DOHH2 (cell line): ENCODE results near the gene UTP15.

Source experiments
- H3F3A ChIP-seq: fragments of 200-600 bp; sonication (generic), shearing (Covaris generic); 2 replicates; pipeline ENCODE4 v1.6.0; 2016; ENCODE audit warnings: antibody characterized with exemption, mild to moderate bottlenecking; ENCODE audit not compliant: control insufficient read depth, insufficient read depth
- H3K27ac ChIP-seq: fragments of 200-600 bp; sonication (generic); 2 replicates; pipeline ENCODE4 v1.5.1; 2014; ENCODE audit warnings: low read depth, mild to moderate bottlenecking, low read length, moderate library complexity
- H3K27me3 ChIP-seq: fragments of 200-600 bp; sonication (generic); 2 replicates; pipeline ENCODE4 v1.6.1; 2014; ENCODE audit warnings: mild to moderate bottlenecking, low read length, mixed read lengths; ENCODE audit not compliant: control insufficient read depth
- H3K36me3 ChIP-seq: fragments of 200-600 bp; sonication (generic); 2 replicates; pipeline ENCODE4 v1.6.1; 2014; ENCODE audit warnings: mild to moderate bottlenecking, low read length, moderate library complexity, mixed read lengths; ENCODE audit not compliant: control insufficient read depth
- H3K4me1 ChIP-seq: fragments of 200-600 bp; sonication (generic); 2 replicates; pipeline ENCODE4 v1.6.1; 2014; ENCODE audit warnings: mild to moderate bottlenecking, low read length, mixed read lengths; ENCODE audit not compliant: control insufficient read depth
- H3K4me2 ChIP-seq: fragments of 200-600 bp; sonication (generic); 2 replicates; pipeline ENCODE4 v1.6.0; 2014; ENCODE audit warnings: mild to moderate bottlenecking, low read length, moderate library complexity
- H3K4me3 ChIP-seq: fragments of 200-600 bp; sonication (generic); 2 replicates; pipeline ENCODE4 v1.5.1; 2014; ENCODE audit warnings: mild to moderate bottlenecking, low read length, mixed read lengths
- H3K79me2 ChIP-seq: fragments of 200-600 bp; sonication (generic); 2 replicates; pipeline ENCODE4 v1.6.1; 2014; ENCODE audit warnings: mild to moderate bottlenecking, low read length, mixed read lengths; ENCODE audit not compliant: control insufficient read depth
- H3K9me2 ChIP-seq: fragments of 200-600 bp; sonication (generic); replicated peaks from 2 replicates; pipeline ENCODE4 v1.6.1; 2014; ENCODE audit warnings: mild to moderate bottlenecking, low read length, mixed read lengths; ENCODE audit not compliant: control insufficient read depth
- H3K9me3 ChIP-seq: fragments of 200-600 bp; sonication (generic); 2 replicates; pipeline ENCODE4 v1.6.1; 2014; ENCODE audit warnings: antibody characterized with exemption, low read length, mixed read lengths; ENCODE audit not compliant: control insufficient read depth, insufficient read depth
- H4K20me1 ChIP-seq: fragments of 200-600 bp; sonication (generic); 2 replicates; pipeline ENCODE4 v1.6.0; 2014; ENCODE audit warnings: low read depth, mild to moderate bottlenecking, antibody characterized with exemption, low read length, moderate library complexity; ENCODE audit not compliant: control insufficient read depth, insufficient read depth
- EZH2phosphoT487 ChIP-seq: fragments of 200-600 bp; sonication (generic); IDR thresholded peaks from 2 replicates; pipeline ENCODE4 v1.6.1; 2017; ENCODE audit warnings: borderline replicate concordance, mild to moderate bottlenecking, antibody characterized with exemption, low read length, moderate library complexity, mixed read lengths
- TF ChIP-seq, protein P1 (sequence below): fragments of 200-600 bp; sonication (generic); IDR thresholded peaks from one replicate; pipeline ENCODE4 v1.5.1; 2014; ENCODE audit warnings: antibody characterized with exemption, mild to moderate bottlenecking, low read depth, low read length; ENCODE audit not compliant: poor library complexity, severe bottlenecking

The UTP15 gene

GRCh38 chr5:73545403-73545779 is 20.2 kb upstream of the UTP15 start:
- H3K9me3 ChIP-seq = no peaks in the 10 kb centered on the region
- H3K4me3 ChIP-seq = no peak overlapping the region
- H3K4me2 ChIP-seq = no peak overlapping the region
- H3K36me3 ChIP-seq = no peaks in the 10 kb centered on the region
- no peaks in the 10 kb centered on the region for H3K9me2 ChIP-seq
- H3K79me2 ChIP-seq = no peaks in the 10 kb centered on the region
- no peak overlapping the region for H3K27ac ChIP-seq
- H3F3A ChIP-seq = no peaks in the 10 kb centered on the region
- H4K20me1 ChIP-seq = no peaks in the 10 kb centered on the region
- no peak for TF ChIP-seq EZH2phosphoT487
- TF ChIP-seq, protein P1, sequence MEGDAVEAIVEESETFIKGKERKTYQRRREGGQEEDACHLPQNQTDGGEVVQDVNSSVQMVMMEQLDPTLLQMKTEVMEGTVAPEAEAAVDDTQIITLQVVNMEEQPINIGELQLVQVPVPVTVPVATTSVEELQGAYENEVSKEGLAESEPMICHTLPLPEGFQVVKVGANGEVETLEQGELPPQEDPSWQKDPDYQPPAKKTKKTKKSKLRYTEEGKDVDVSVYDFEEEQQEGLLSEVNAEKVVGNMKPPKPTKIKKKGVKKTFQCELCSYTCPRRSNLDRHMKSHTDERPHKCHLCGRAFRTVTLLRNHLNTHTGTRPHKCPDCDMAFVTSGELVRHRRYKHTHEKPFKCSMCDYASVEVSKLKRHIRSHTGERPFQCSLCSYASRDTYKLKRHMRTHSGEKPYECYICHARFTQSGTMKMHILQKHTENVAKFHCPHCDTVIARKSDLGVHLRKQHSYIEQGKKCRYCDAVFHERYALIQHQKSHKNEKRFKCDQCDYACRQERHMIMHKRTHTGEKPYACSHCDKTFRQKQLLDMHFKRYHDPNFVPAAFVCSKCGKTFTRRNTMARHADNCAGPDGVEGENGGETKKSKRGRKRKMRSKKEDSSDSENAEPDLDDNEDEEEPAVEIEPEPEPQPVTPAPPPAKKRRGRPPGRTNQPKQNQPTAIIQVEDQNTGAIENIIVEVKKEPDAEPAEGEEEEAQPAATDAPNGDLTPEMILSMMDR = no peak
- peaks cover 39% of the 10 kb centered on the region for H3K27me3 ChIP-seq
- H3K4me1 ChIP-seq = no peaks in the 10 kb centered on the region

DNA sequence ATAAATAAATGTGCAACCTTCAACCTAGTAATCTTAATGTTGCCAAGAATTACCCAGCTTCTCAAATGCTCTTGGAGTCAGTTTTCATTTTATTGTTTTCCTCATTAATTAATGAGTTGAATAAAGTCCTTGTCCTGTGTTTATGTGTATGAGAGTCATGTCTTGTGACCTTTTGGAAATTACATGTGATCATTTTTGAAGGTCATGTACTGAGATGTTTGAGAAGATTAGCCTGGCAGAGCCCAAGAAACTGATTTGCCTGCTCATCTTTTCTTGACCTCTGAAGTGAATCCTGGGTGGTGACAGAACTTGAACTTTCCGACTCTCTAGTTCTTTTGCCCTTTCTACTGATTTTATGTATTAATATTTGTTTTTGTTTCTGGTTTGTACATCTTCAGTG is 15.5 kb upstream of the UTP15 start:
- Histone ChIP-seq H3K9me2 (no peaks in the 10 kb centered on the region), H3K4me1 (no peaks in the 10 kb centered on the region), H3K27ac (no peak overlapping the region), H3K9me3 (no peaks in the 10 kb centered on the region), H3K79me2 (no peaks in the 10 kb centered on the region), H3K4me2 (no peak overlapping the region), H3F3A (no peaks in the 10 kb centered on the region; the same call in 1 of the 2 replicates), H4K20me1 (no peaks in the 10 kb centered on the region), H3K4me3 (no peak overlapping the region), H3K36me3 (peaks cover 9% of the 10 kb centered on the region), H3K27me3 (peaks cover 6% of the 10 kb centered on the region; the same call in 1 of the 2 replicates)
- no peak for TF ChIP-seq EZH2phosphoT487
- TF ChIP-seq, protein P1 = no peak

DNA sequence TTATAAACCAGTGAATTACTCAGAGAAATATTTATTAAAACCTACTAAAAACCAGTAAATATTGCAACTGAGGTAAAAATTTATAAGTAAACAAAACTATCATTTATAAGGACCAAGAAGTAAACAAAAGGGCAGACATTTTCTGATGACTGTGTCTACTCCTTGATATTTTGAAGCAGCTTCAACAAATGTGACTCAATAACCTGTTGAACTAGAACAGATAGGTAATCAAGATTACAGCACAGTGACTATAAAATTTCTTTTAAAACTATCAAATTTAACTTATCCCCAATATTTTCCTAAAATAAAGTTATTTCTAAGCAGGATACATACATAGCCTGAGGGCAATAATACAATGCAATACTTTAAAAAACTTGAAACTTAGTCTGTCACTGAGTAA is 12.9 kb upstream of the UTP15 start:
- H3K36me3 ChIP-seq = peaks cover 18% of the 10 kb centered on the region
- H3K9me2 ChIP-seq = no peaks in the 10 kb centered on the region
- TF ChIP-seq EZH2phosphoT487 = no peak
- TF ChIP-seq, protein P1 = no peak
- no peak overlapping the region for H3K27ac ChIP-seq
- no peaks in the 10 kb centered on the region for H3K4me1 ChIP-seq
- H3K9me3 ChIP-seq = no peaks in the 10 kb centered on the region
- no peaks in the 10 kb centered on the region; the same call in 1 of the 2 replicates for H3F3A ChIP-seq
- no peak overlapping the region for H3K4me3 ChIP-seq
- H4K20me1 ChIP-seq = no peaks in the 10 kb centered on the region
- peaks cover 6% of the 10 kb centered on the region; the same call in 1 of the 2 replicates for H3K27me3 ChIP-seq
- no peaks in the 10 kb centered on the region for H3K79me2 ChIP-seq
- no peak overlapping the region for H3K4me2 ChIP-seq
